GM18909 (cell line): ENCODE data around the gene IL17RB.

ENCODE experiments used
- ATAC-seq: cut with Tn5 transposase; IDR thresholded peaks from one replicate; pipeline ENCODE4 v1.9.1; 2021; ENCODE audit warnings: mild to moderate bottlenecking; ENCODE audit not compliant: unreplicated experiment, poor library complexity

IL17RB gene

DNA sequence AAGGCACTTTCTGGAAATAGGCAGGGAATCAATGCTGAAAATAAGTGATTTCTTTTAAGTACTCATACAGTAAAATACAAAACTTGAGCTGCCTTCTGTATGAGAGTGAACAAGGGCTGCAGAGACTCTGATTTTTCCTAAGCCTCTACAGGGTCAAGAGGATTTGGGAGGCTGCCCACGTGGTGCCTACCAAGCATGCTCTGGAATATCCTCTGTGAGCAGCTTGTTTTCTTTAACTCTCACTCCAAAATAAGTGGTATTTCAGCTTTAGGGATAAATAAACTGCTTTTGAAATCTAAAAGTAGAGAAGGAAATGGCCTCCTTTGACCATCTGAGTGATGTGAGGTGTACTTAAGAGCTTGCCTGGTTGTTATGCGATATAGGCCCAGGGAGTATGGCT, 53.4 kb downstream of the IL17RB start:
- no peak for ATAC-seq

DNA sequence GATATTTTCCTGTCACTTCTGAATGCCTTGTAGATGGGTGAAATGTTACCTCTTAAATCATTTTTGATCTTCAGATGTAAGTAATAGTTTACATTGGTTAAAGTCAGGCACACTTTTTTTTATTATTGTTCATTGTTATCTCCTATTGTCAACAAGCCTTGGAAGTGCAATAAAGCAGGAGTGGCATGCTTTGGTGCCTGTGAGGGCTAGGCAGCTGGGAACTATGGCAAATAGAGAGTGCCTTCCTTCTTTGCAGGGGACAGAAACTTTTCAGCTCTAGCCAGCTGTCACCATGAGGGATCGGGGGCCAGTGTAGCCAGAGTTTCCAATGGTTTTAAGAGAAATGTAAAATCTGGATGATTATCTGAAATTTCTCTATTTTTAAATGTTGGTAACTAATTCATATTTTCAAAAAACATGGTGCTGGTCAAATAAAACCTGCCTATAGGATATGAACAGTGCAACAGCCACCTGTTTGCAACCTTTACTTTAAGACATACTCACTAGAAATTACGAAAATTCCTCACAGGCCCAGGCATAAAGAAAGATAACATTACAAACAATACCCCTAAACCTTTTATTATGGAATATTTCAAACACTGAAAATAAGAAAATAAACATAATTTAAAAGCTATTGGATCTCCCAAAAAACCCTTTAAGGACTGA, 54.4 kb downstream of the IL17RB start:
- ATAC-seq: no peak

DNA sequence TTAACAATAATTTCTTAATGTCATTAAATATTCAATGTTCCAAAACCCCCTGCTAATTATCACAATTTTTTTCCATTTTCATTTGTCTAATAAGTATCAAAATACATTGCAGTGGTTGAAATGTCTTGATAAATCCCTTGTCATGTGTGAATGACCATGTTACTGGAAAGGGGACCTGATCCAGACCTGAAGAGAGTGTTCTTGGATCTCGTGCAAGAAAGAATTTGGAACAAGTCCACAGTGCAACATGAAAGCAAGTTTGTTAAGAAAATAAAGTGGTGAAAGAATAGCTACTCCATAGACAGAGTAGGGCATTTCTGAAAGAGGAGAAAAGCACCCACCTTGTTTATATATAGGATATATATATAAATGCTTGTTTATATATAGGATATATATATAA, 55.7 kb downstream of the IL17RB start:
- ATAC-seq: no peak

DNA sequence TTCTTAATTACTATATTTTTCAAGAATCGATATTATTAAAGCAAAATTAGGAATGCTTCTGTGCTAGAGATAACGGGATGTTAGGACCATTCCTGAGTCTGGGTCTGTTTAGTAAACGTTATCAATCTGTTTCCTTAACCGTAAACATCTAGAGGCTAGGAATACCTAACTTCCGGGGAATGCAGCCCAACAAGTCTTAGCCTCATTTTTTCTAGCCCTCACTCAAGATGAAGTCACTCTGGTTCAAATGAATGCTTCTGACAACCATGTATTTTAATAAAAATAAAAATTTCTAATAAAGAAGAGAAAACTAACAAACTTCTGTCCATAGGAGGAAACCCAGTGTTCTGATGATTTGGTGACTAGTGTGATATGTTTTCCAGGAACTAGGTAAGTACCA, 56.3 kb downstream of the IL17RB start:
- ATAC-seq: no peak

DNA sequence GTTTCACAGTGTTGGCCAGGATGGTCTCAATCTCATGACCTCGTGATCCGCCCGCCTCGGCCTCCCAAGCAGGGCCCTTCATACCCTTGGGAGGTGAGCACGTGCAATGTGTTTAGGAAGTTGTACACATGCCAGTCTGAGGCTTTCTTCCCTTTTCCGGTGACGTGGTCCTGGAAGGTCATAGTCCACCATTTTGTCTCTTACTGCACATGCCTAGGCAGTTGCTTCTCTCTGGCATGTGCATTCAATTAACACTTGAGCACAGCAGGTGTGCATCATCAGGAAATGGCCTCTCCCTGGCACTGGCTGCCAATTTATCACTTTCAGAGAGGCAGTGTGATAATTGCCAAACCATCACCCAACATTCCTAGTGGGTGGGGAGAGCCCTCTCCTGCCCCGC, 67.0 kb downstream of the IL17RB start:
- no peak for ATAC-seq
